ENCODE data around the gene MCRS1.

- TF ChIP-seq CTCF (IDR thresholded peaks at IDR 0.05; ENCODE audit: extremely low read depth in 1 of 2, insufficient read depth in 1 of 2, low read depth in 1 of 2, low read length in 2 of 2) (no peak), POLR2A (IDR thresholded peaks at IDR 0.05; ENCODE audit: low read depth, low read length) (no peak), MAX (IDR thresholded peaks at IDR 0.05; ENCODE audit: insufficient read depth, insufficient read length) (no peak), JUN (IDR thresholded peaks at IDR 0.05; ENCODE audit: borderline replicate concordance, insufficient read depth, insufficient read length, low read depth) (no peak), POLR2AphosphoS5 (IDR thresholded peaks at IDR 0.05; ENCODE audit: insufficient read depth, low read depth, low read length) (no peak), EZH2 (IDR thresholded peaks at IDR 0.05; ENCODE audit: borderline replicate concordance, low read depth, low read length, severe bottlenecking) (no peak), MYC (IDR thresholded peaks at IDR 0.05; ENCODE audit: low read depth, low read length) (no peak), GATA2 (IDR thresholded peaks at IDR 0.05; ENCODE audit: insufficient read depth, insufficient read length, low read depth, low read length) (no peak)
Observed at GRCh38 chr12:49564686-49565405, 3.1 kb downstream of the MCRS1 start.
